ENCODE measurements around the gene PRPF19. TPM values are rescaled to one million over a fixed set of nuclear protein-coding genes. Genes with fewer than 3 reads are reported as not detected.

Gene PRPF19
- total and polyA plus RNA-seq, 2 of the 13 experiments (the other 11 are each of a cell fraction or from before 2014, with no cell fraction given), result 27.4 to 91.1 TPM

DNA sequence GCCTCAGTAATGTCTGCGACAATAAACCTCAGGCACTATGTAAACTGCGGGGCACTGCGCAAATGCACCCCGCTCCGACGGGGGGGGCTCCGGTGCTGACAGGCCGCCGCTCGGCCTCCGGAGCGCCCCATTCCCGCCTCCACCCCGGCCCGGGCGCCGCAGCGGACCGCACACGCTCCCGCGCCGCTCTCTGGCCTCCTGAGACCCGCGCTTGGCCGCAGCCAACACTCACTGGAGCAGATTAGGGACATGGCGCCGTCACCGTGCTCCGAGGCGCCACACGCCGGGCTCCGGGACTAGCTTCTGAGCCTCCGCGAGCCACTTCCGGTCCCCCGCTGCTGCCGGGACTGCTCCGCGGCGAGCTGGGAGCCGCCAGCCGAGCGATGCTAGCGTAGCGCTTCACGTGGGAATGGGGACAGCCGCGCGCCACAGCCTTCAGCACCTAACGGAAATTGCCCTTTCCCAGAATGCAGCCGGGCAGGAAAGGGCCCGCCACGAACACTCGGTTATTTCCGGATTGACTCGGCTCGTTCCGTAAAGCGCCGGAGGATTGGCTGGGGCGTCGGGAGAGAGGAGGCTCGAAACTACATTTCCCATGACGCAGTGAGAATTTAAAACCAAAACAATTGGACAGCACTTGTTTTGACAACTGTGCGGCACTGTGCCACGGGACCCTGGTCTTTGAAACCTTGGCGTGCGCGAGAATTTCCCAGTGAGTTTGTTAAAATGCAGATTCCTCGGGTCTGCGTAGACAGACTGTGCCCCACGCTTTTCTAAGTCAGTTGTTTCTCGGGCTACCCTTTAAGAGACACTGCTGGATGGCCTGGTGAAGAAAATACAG, at the start of gene PRPF19 (continued):
- TF ChIP-seq, protein P1, sequence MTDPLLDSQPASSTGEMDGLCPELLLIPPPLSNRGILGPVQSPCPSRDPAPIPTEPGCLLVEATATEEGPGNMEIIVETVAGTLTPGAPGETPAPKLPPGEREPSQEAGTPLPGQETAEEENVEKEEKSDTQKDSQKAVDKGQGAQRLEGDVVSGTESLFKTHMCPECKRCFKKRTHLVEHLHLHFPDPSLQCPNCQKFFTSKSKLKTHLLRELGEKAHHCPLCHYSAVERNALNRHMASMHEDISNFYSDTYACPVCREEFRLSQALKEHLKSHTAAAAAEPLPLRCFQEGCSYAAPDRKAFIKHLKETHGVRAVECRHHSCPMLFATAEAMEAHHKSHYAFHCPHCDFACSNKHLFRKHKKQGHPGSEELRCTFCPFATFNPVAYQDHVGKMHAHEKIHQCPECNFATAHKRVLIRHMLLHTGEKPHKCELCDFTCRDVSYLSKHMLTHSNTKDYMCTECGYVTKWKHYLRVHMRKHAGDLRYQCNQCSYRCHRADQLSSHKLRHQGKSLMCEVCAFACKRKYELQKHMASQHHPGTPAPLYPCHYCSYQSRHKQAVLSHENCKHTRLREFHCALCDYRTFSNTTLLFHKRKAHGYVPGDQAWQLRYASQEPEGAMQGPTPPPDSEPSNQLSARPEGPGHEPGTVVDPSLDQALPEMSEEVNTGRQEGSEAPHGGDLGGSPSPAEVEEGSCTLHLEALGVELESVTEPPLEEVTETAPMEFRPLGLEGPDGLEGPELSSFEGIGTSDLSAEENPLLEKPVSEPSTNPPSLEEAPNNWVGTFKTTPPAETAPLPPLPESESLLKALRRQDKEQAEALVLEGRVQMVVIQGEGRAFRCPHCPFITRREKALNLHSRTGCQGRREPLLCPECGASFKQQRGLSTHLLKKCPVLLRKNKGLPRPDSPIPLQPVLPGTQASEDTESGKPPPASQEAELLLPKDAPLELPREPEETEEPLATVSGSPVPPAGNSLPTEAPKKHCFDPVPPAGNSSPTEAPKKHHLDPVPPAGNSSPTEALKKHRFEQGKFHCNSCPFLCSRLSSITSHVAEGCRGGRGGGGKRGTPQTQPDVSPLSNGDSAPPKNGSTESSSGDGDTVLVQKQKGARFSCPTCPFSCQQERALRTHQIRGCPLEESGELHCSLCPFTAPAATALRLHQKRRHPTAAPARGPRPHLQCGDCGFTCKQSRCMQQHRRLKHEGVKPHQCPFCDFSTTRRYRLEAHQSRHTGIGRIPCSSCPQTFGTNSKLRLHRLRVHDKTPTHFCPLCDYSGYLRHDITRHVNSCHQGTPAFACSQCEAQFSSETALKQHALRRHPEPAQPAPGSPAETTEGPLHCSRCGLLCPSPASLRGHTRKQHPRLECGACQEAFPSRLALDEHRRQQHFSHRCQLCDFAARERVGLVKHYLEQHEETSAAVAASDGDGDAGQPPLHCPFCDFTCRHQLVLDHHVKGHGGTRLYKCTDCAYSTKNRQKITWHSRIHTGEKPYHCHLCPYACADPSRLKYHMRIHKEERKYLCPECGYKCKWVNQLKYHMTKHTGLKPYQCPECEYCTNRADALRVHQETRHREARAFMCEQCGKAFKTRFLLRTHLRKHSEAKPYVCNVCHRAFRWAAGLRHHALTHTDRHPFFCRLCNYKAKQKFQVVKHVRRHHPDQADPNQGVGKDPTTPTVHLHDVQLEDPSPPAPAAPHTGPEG (CRISPR knock-in tag; IDR thresholded peaks at IDR 0.05), result 0 out of 2 replicates have a peak, but pooled peaks have one; percentile 34
- TF ChIP-seq NKX3-1 (CRISPR knock-in tag; IDR thresholded peaks at IDR 0.05), result no peak
- TF ChIP-seq PRMT3 (CRISPR knock-in tag; IDR thresholded peaks at IDR 0.05; ENCODE audit: borderline replicate concordance, low read depth), result no peak; the same call in 1 of the 2 replicates
- TF ChIP-seq MTA1 (CRISPR knock-in tag; IDR thresholded peaks at IDR 0.05; ENCODE audit: borderline replicate concordance), result peak; percentile 76; the same call in 1 of the 2 replicates
- no peak for TF ChIP-seq ZNF20 (CRISPR knock-in tag; IDR thresholded peaks at IDR 0.05)
- TF ChIP-seq GZF1 (CRISPR knock-in tag; IDR thresholded peaks at IDR 0.05), result peak; percentile 31; the same call in 1 of the 2 replicates
- TF ChIP-seq ZNF234 (CRISPR knock-in tag; conservative IDR thresholded peaks at IDR 0.05), result no peak
- TF ChIP-seq BRCA1 (CRISPR knock-in tag; IDR thresholded peaks at IDR 0.05), result no peak
- TF ChIP-seq ZNF670 (CRISPR knock-in tag; IDR thresholded peaks at IDR 0.05; ENCODE audit: borderline replicate concordance), result no peak
- TF ChIP-seq, protein P2, sequence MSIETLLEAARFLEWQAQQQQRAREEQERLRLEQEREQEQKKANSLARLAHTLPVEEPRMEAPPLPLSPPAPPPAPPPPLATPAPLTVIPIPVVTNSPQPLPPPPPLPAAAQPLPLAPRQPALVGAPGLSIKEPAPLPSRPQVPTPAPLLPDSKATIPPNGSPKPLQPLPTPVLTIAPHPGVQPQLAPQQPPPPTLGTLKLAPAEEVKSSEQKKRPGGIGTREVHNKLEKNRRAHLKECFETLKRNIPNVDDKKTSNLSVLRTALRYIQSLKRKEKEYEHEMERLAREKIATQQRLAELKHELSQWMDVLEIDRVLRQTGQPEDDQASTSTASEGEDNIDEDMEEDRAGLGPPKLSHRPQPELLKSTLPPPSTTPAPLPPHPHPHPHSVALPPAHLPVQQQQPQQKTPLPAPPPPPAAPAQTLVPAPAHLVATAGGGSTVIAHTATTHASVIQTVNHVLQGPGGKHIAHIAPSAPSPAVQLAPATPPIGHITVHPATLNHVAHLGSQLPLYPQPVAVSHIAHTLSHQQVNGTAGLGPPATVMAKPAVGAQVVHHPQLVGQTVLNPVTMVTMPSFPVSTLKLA (IDR thresholded peaks at IDR 0.05), result peak; percentile 61
- TF ChIP-seq, protein P3, sequence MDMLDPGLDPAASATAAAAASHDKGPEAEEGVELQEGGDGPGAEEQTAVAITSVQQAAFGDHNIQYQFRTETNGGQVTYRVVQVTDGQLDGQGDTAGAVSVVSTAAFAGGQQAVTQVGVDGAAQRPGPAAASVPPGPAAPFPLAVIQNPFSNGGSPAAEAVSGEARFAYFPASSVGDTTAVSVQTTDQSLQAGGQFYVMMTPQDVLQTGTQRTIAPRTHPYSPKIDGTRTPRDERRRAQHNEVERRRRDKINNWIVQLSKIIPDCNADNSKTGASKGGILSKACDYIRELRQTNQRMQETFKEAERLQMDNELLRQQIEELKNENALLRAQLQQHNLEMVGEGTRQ (IDR thresholded peaks at IDR 0.05; ENCODE audit: low read depth, low read length), result no peak
- TF ChIP-seq, protein P3 (CRISPR knock-in tag; IDR thresholded peaks at IDR 0.05; ENCODE audit: borderline replicate concordance), result peak; percentile 37; the same call in 1 of the 2 replicates
- TF ChIP-seq, protein P4, sequence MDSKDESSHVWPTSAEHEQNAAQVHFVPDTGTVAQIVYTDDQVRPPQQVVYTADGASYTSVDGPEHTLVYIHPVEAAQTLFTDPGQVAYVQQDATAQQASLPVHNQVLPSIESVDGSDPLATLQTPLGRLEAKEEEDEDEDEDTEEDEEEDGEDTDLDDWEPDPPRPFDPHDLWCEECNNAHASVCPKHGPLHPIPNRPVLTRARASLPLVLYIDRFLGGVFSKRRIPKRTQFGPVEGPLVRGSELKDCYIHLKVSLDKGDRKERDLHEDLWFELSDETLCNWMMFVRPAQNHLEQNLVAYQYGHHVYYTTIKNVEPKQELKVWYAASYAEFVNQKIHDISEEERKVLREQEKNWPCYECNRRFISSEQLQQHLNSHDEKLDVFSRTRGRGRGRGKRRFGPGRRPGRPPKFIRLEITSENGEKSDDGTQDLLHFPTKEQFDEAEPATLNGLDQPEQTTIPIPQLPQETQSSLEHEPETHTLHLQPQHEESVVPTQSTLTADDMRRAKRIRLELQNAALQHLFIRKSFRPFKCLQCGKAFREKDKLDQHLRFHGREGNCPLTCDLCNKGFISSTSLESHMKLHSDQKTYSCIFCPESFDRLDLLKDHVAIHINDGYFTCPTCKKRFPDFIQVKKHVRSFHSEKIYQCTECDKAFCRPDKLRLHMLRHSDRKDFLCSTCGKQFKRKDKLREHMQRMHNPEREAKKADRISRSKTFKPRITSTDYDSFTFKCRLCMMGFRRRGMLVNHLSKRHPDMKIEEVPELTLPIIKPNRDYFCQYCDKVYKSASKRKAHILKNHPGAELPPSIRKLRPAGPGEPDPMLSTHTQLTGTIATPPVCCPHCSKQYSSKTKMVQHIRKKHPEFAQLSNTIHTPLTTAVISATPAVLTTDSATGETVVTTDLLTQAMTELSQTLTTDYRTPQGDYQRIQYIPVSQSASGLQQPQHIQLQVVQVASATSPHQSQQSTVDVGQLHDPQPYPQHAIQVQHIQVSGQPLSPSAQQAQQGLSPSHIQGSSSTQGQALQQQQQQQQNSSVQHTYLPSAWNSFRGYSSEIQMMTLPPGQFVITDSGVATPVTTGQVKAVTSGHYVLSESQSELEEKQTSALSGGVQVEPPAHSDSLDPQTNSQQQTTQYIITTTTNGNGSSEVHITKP (CRISPR knock-in tag; IDR thresholded peaks at IDR 0.05; ENCODE audit: low read depth), result 0 out of 2 replicates have a peak, but pooled peaks have one; percentile 16
- 0 out of 2 replicates have a peak, but pooled peaks have one; percentile 32 for TF ChIP-seq ZNF335 (CRISPR knock-in tag; IDR thresholded peaks at IDR 0.05)

All from HepG2 (cell line).